ENCODE data around the gene A1BG. TPM values are rescaled to one million over a fixed set of nuclear protein-coding genes. Genes with fewer than 3 reads are reported as not detected.

The A1BG gene
- polyA plus RNA-seq, 4 donors, result 0.64 to 45.9 (median 9.3) TPM; not detected in 1

GRCh38 chr19:58296104-58296503 lies 57.2 kb downstream of the A1BG start:
- WGBS, 3 donors, result 91 to 97% (median 93%) methylated on average over 7 of the region's 7 CpGs
- Histone ChIP-seq H3K4me1 (ENCODE audit: control insufficient read depth in 3 of 3, insufficient read depth in 2 of 3, low read depth in 1 of 3, low read length in 2 of 3) (no peaks in the 10 kb centered on the region), H3K27me3 (ENCODE audit: control insufficient read depth in 3 of 3, insufficient read depth in 3 of 3, low read length in 3 of 3) (no peaks in the 10 kb centered on the region), H3K36me3 (ENCODE audit: control insufficient read depth in 3 of 3, insufficient read depth in 2 of 3, low read depth in 1 of 3, low read length in 3 of 3) (peaks cover 20 to 67% (median 27%) of the 10 kb centered on the region in 3 donors), H3K4me3 (ENCODE audit: low read depth in 1 of 3, low read length in 3 of 3) (no peak overlapping the region), H3K27ac (ENCODE audit: low read depth in 1 of 3, low read length in 2 of 3) (no peak overlapping the region), H3K9me3 (ENCODE audit: control insufficient read depth in 2 of 2, insufficient read depth in 1 of 2, low read depth in 1 of 2, low read length in 1 of 2) (peaks cover 5 to 56% of the 10 kb centered on the region in 2 donors)
- no peak for DNase-seq
- no peak for FAIRE-seq

Other genes with a start within 250 kb of the A1BG start
- gene ZNF329, start 202.7 kb downstream of the A1BG start, polyA plus RNA-seq, result 10 to 100 TPM in 1 of 4 donors, 1 to 10 TPM in 3; 1.1 to 12.3 (median 2.7) TPM
- 10 to 100 TPM; 13.6 to 34.8 (median 22.7) TPM for gene ZNF274, start 170.4 kb downstream of the A1BG start, polyA plus RNA-seq
- gene ZNF544, start 124.6 kb downstream of the A1BG start, polyA plus RNA-seq, result 10 to 100 TPM; 11.9 to 31.9 (median 17.8) TPM
- 1 to 10 TPM in 3 of 4 donors, under 1 TPM in 1; 0.54 to 4.3 (median 1.5) TPM for gene ZNF8, start 74.5 kb downstream of the A1BG start, polyA plus RNA-seq
- 10 to 100 TPM; 34.8 to 53.9 (median 51.6) TPM for gene ERVK3-1, start 48.1 kb downstream of the A1BG start, polyA plus RNA-seq
- gene ZSCAN22, start 26.5 kb downstream of the A1BG start, polyA plus RNA-seq, result 1 to 10 TPM in 2 of 4 donors, under 1 TPM in 2; 0.67 to 3.2 (median 1.0) TPM
- 1 to 10 TPM in 1 of 4 donors, under 1 TPM in 2, not detected in 1; 0.22 to 2.3 (median 0.82) TPM for gene ZNF497, start 9.3 kb upstream of the A1BG start, polyA plus RNA-seq
- 1 to 10 TPM; 2.9 to 5.3 (median 3.8) TPM for gene ZNF837, start 27.5 kb upstream of the A1BG start, polyA plus RNA-seq
- gene RPS5, start 33.8 kb upstream of the A1BG start, polyA plus RNA-seq, result 1,000 to 10,000 TPM in 3 of 4 donors, 100 to 1,000 TPM in 1; 863 to 1,751 (median 1,458) TPM
- gene RNF225, start 42.2 kb upstream of the A1BG start, polyA plus RNA-seq, result not detected
- gene ZNF584, start 55.2 kb upstream of the A1BG start, polyA plus RNA-seq, result 1 to 10 TPM; 1.8 to 7.6 (median 6.0) TPM
- gene ZNF132, start 86.7 kb upstream of the A1BG start, polyA plus RNA-seq, result 1 to 10 TPM in 2 of 4 donors, under 1 TPM in 2; 0.22 to 7.9 (median 0.78) TPM
- 1 to 10 TPM; 1.1 to 4.9 (median 2.1) TPM for gene ZNF324B, start 98.1 kb upstream of the A1BG start, polyA plus RNA-seq
- gene ZNF324, start 113.6 kb upstream of the A1BG start, polyA plus RNA-seq, result 1 to 10 TPM; 3.2 to 5.8 (median 4.2) TPM
- 10 to 100 TPM in 1 of 4 donors, 1 to 10 TPM in 3; 7.3 to 11.4 (median 8.6) TPM for gene ZNF446, start 122.9 kb upstream of the A1BG start, polyA plus RNA-seq
- gene SLC27A5, start 158.5 kb upstream of the A1BG start, polyA plus RNA-seq, result 10 to 100 TPM in 1 of 4 donors, 1 to 10 TPM in 3; 2.2 to 17.0 (median 6.1) TPM
- 10 to 100 TPM in 1 of 4 donors, 1 to 10 TPM in 3; 4.7 to 11.4 (median 6.9) TPM for gene ZBTB45, start 166.3 kb upstream of the A1BG start, polyA plus RNA-seq
- 100 to 1,000 TPM; 151 to 331 (median 177) TPM for gene TRIM28, start 190.6 kb upstream of the A1BG start, polyA plus RNA-seq
- 100 to 1,000 TPM; 131 to 384 (median 235) TPM for gene CHMP2A, start 201.6 kb upstream of the A1BG start, polyA plus RNA-seq
- gene UBE2M, start 205.1 kb upstream of the A1BG start, polyA plus RNA-seq, result 10 to 100 TPM; 42.7 to 53.4 (median 48.9) TPM
- 10 to 100 TPM; 17.5 to 64.0 (median 30.8) TPM for gene MZF1, start 219.8 kb upstream of the A1BG start, polyA plus RNA-seq